HAP-1 (cell line): ENCODE results near the gene PRKCH.

ENCODE experiments used
- DNase-seq, 2 experiments: peaks; one replicate each; pipeline ENCODE4 v3.0.0-alpha.2; 2016 to 2020; ENCODE audit warnings: low spot score in 2 of 2
- H3K27me3 ChIP-seq: fragments of 250-450 bp; sonication (Bioruptor Pico); 2 replicates; pipeline ENCODE4 v1.5.1; 2020; ENCODE audit warnings: low read depth, mild to moderate bottlenecking, moderate library complexity
- H3K36me3 ChIP-seq: fragments of 250-450 bp; sonication (Bioruptor Pico); replicated peaks from 2 replicates; pipeline ENCODE4 v1.5.1; 2020; ENCODE audit warnings: mild to moderate bottlenecking
- H3K4me1 ChIP-seq: fragments of 250-450 bp; sonication (Bioruptor Pico); 2 replicates; pipeline ENCODE4 v1.5.1; 2020; ENCODE audit warnings: mild to moderate bottlenecking
- H3K4me3 ChIP-seq: fragments of 250-450 bp; sonication (Bioruptor Pico); 2 replicates; pipeline ENCODE4 v1.5.1; 2020; ENCODE audit warnings: mild to moderate bottlenecking, moderate library complexity
- H3K9me3 ChIP-seq: fragments of 250-450 bp; sonication (Bioruptor Pico); 2 replicates; pipeline ENCODE4 v1.5.1; 2020; ENCODE audit warnings: mild to moderate bottlenecking, moderate library complexity
- in situ Hi-C: fragments of 300-500 bp; cut with MboI; formaldehyde crosslinking; loops from 3 replicates; pipeline ENCODE4 v1.14.3; 2020; ENCODE audit warnings: low sequenced_read_pairs, inconsistent platforms, mixed read lengths

PRKCH gene

GRCh38 chr14:61561657-61562276 lies 240.4 kb downstream of the PRKCH start:
- Histone ChIP-seq H3K4me3 (no peak overlapping the region), H3K27me3 (no peaks in the 10 kb centered on the region), H3K36me3 (no peaks in the 10 kb centered on the region), H3K4me1 (no peaks in the 10 kb centered on the region), H3K9me3 (no peaks in the 10 kb centered on the region)
- in situ Hi-C loops, result no loop called here
- DNase-seq, result no peak

GRCh38 chr14:61562321-61563161 lies 241.2 kb downstream of the PRKCH start:
- no peaks in the 10 kb centered on the region for H3K27me3 ChIP-seq
- in situ Hi-C loops, result no loop called here
- H3K9me3 ChIP-seq, result no peaks in the 10 kb centered on the region
- no peak overlapping the region for H3K4me3 ChIP-seq
- DNase-seq, result no peak
- no peaks in the 10 kb centered on the region for H3K36me3 ChIP-seq
- H3K4me1 ChIP-seq, result no peaks in the 10 kb centered on the region

- in situ Hi-C loops, result no loop called here
- Histone ChIP-seq H3K4me1 (no peaks in the 10 kb centered on the region), H3K9me3 (no peaks in the 10 kb centered on the region), H3K4me3 (no peak overlapping the region), H3K36me3 (no peaks in the 10 kb centered on the region), H3K27me3 (peaks cover 3% of the 10 kb centered on the region; the same call in 1 of the 2 replicates)
- DNase-seq, result no peak
Measured at GRCh38 chr14:61563162-61563511, 241.8 kb downstream of the PRKCH start.

- Histone ChIP-seq H3K9me3 (no peaks in the 10 kb centered on the region), H3K27me3 (peaks cover 12% of the 10 kb centered on the region), H3K36me3 (no peaks in the 10 kb centered on the region), H3K4me3 (no peak overlapping the region), H3K4me1 (no peaks in the 10 kb centered on the region)
- in situ Hi-C loops, result no loop called here
- no peak for DNase-seq
Measured at GRCh38 chr14:61563880-61564617, 242.7 kb downstream of the PRKCH start.

- Histone ChIP-seq H3K4me3 (no peak overlapping the region), H3K9me3 (no peaks in the 10 kb centered on the region), H3K27me3 (peaks cover 18% of the 10 kb centered on the region), H3K4me1 (no peaks in the 10 kb centered on the region), H3K36me3 (no peaks in the 10 kb centered on the region)
- in situ Hi-C loops, result no loop called here
- no peak for DNase-seq
Measured at GRCh38 chr14:61564618-61565091, 243.3 kb downstream of the PRKCH start.

GRCh38 chr14:61565181-61565580 lies 243.8 kb downstream of the PRKCH start:
- H3K4me1 ChIP-seq, result no peaks in the 10 kb centered on the region
- no peak overlapping the region for H3K4me3 ChIP-seq
- no peaks in the 10 kb centered on the region for H3K36me3 ChIP-seq
- no peak for DNase-seq
- H3K9me3 ChIP-seq, result no peaks in the 10 kb centered on the region
- H3K27me3 ChIP-seq, result peaks cover 23% of the 10 kb centered on the region
- in situ Hi-C loops, result no loop called here

GRCh38 chr14:61565836-61566536 lies 244.6 kb downstream of the PRKCH start:
- Histone ChIP-seq H3K4me3 (no peak overlapping the region), H3K9me3 (no peaks in the 10 kb centered on the region), H3K36me3 (no peaks in the 10 kb centered on the region), H3K27me3 (peaks cover 31% of the 10 kb centered on the region), H3K4me1 (no peaks in the 10 kb centered on the region)
- DNase-seq, result no peak
- in situ Hi-C loops, result no loop called here

- no peak overlapping the region for H3K4me3 ChIP-seq
- in situ Hi-C loops, result no loop called here
- peaks cover 37% of the 10 kb centered on the region for H3K27me3 ChIP-seq
- H3K9me3 ChIP-seq, result no peaks in the 10 kb centered on the region
- no peaks in the 10 kb centered on the region for H3K4me1 ChIP-seq
- no peak for DNase-seq
- no peaks in the 10 kb centered on the region for H3K36me3 ChIP-seq
Measured at GRCh38 chr14:61566537-61567225, 245.3 kb downstream of the PRKCH start.

GRCh38 chr14:61567838-61568571 lies 246.6 kb downstream of the PRKCH start:
- no peak for DNase-seq
- H3K4me3 ChIP-seq, result no peak overlapping the region
- peaks cover 39% of the 10 kb centered on the region for H3K27me3 ChIP-seq
- no peaks in the 10 kb centered on the region for H3K9me3 ChIP-seq
- in situ Hi-C loops, result no loop called here
- no peaks in the 10 kb centered on the region for H3K36me3 ChIP-seq
- no peaks in the 10 kb centered on the region for H3K4me1 ChIP-seq

GRCh38 chr14:61568572-61569011 lies 247.2 kb downstream of the PRKCH start:
- in situ Hi-C loops, result no loop called here
- Histone ChIP-seq H3K36me3 (no peaks in the 10 kb centered on the region), H3K4me1 (no peaks in the 10 kb centered on the region), H3K4me3 (no peak overlapping the region), H3K9me3 (no peaks in the 10 kb centered on the region), H3K27me3 (peaks cover 42% of the 10 kb centered on the region)
- DNase-seq, result no peak

- Histone ChIP-seq H3K27me3 (peaks cover 42% of the 10 kb centered on the region), H3K4me1 (no peaks in the 10 kb centered on the region), H3K36me3 (no peaks in the 10 kb centered on the region), H3K9me3 (no peaks in the 10 kb centered on the region), H3K4me3 (no peak overlapping the region)
- in situ Hi-C loops, result no loop called here
- DNase-seq, result no peak
Measured at GRCh38 chr14:61569308-61569707, 247.9 kb downstream of the PRKCH start.

GRCh38 chr14:61569812-61570548 lies 248.6 kb downstream of the PRKCH start:
- no peaks in the 10 kb centered on the region for H3K9me3 ChIP-seq
- H3K4me3 ChIP-seq, result no peak overlapping the region
- in situ Hi-C loops, result no loop called here
- no peak for DNase-seq
- H3K4me1 ChIP-seq, result no peaks in the 10 kb centered on the region
- peaks cover 42% of the 10 kb centered on the region for H3K27me3 ChIP-seq
- H3K36me3 ChIP-seq, result no peaks in the 10 kb centered on the region
